Neural crest cell (in vitro differentiated cells): ENCODE data around the gene TREX2. TPM values are rescaled to one million over a fixed set of nuclear protein-coding genes. Genes with fewer than 3 reads are reported as not detected.

Source experiments
- DNase-seq: peaks from one replicate; pipeline ENCODE4 v3.0.0; 2021; ENCODE audit warnings: low read depth, mixed read lengths, low spot score
- H3K27ac Mint-ChIP-seq: one replicate; pipeline ENCODE4 v1.8.0; 2021; ENCODE audit warnings: mild to moderate bottlenecking, mixed read lengths; ENCODE audit not compliant: unreplicated experiment
- H3K27me3 Mint-ChIP-seq: 2 replicates; pipeline ENCODE4 v1.8.0; 2021; ENCODE audit warnings: low read depth, mild to moderate bottlenecking, mixed read lengths
- H3K36me3 Mint-ChIP-seq: 2 replicates; pipeline ENCODE4 v1.8.0; 2021; ENCODE audit warnings: low read depth, mild to moderate bottlenecking, mixed read lengths
- H3K4me1 Mint-ChIP-seq: 2 replicates; pipeline ENCODE4 v1.8.0; 2021; ENCODE audit warnings: mixed read lengths
- H3K4me3 Mint-ChIP-seq: one replicate; pipeline ENCODE4 v1.8.0; 2021; ENCODE audit warnings: mild to moderate bottlenecking, mixed read lengths
- H3K9me3 Mint-ChIP-seq: 2 replicates; pipeline ENCODE4 v1.8.0; 2021; ENCODE audit warnings: mixed read lengths
- total RNA-seq: library from RNA; stranded (reverse); gene quantifications from 2 replicates; pipeline ENCODE4 v1.2.1, GENCODE V29; 2021
- TF ChIP-seq, protein P1 (sequence below): fragments of 200-600 bp; sonication (generic); conservative IDR thresholded peaks from 2 replicates; pipeline ENCODE4 v1.5.0; 2021; ENCODE audit warnings: antibody characterized with exemption, mild to moderate bottlenecking

TREX2 gene
- total RNA-seq, 1 donor from 2014 or later: 0.77 TPM

DNA sequence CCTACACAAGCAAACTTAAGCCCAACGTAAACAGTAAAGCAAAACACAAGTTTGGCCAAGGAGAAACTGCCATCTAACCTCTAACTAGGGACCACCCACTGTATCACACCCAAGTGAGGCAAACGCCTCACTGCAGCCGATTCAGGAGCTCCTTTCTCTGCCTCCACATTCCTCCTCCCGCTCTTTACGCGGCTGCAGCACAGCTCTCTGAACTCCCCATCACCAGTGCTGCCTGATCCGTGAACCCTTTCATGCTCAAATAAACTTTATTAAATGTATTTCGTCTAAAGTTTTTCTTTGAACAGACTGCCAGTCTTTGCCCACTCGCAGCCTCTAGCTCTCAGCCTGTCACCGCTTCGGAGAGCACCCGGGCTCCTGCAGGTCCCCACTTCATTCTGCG lies 51.2 kb downstream of the TREX2 start:
- no peaks in the 10 kb centered on the region for H3K9me3 Mint-ChIP-seq
- DNase-seq: no peak
- H3K27me3 Mint-ChIP-seq: peaks cover 2% of the 10 kb centered on the region
- no peak overlapping the region for H3K4me3 Mint-ChIP-seq
- H3K27ac Mint-ChIP-seq: no peak overlapping the region
- no peaks in the 10 kb centered on the region for H3K4me1 Mint-ChIP-seq
- H3K36me3 Mint-ChIP-seq: no peaks in the 10 kb centered on the region
- TF ChIP-seq, protein P1, sequence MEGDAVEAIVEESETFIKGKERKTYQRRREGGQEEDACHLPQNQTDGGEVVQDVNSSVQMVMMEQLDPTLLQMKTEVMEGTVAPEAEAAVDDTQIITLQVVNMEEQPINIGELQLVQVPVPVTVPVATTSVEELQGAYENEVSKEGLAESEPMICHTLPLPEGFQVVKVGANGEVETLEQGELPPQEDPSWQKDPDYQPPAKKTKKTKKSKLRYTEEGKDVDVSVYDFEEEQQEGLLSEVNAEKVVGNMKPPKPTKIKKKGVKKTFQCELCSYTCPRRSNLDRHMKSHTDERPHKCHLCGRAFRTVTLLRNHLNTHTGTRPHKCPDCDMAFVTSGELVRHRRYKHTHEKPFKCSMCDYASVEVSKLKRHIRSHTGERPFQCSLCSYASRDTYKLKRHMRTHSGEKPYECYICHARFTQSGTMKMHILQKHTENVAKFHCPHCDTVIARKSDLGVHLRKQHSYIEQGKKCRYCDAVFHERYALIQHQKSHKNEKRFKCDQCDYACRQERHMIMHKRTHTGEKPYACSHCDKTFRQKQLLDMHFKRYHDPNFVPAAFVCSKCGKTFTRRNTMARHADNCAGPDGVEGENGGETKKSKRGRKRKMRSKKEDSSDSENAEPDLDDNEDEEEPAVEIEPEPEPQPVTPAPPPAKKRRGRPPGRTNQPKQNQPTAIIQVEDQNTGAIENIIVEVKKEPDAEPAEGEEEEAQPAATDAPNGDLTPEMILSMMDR: no peak

Other genes with a start within 250 kb of the TREX2 start
- not detected in 2 replicates for gene PNMA6F, start 124.3 kb downstream of the TREX2 start, total RNA-seq
- 13.9 and 14.8 TPM in 2 replicates for gene ZNF275, start 111.9 kb downstream of the TREX2 start, total RNA-seq
- gene PNMA6E, start 44.7 kb downstream of the TREX2 start, total RNA-seq: not detected in 2 replicates
- 0.23 and 0.39 TPM in 2 replicates for gene ZFP92, start 34.6 kb downstream of the TREX2 start, total RNA-seq
- 51.8 and 58.8 TPM in 2 replicates for gene HAUS7, start 24.5 kb upstream of the TREX2 start, total RNA-seq
- 80.6 and 85.2 TPM in 2 replicates for gene BGN, start 48.9 kb upstream of the TREX2 start, total RNA-seq
- 0.05 and 0.11 TPM in 2 replicates for gene ATP2B3, start 71.6 kb upstream of the TREX2 start, total RNA-seq
- gene CCNQ, start 153.1 kb upstream of the TREX2 start, total RNA-seq: 24.4 and 25.3 TPM in 2 replicates
- gene DUSP9, start 201.1 kb upstream of the TREX2 start, total RNA-seq: 1.7 TPM in 2 replicates
- gene PNCK, start 227.8 kb upstream of the TREX2 start, total RNA-seq: 9.4 and 10.2 TPM in 2 replicates
- 123 and 125 TPM in 2 replicates for gene SLC6A8, start 241.9 kb upstream of the TREX2 start, total RNA-seq